Calu3 (cell line): Measurements from ENCODE around the gene MT1B. TPM values are rescaled to one million over a fixed set of nuclear protein-coding genes. Genes with fewer than 3 reads are reported as not detected.
A peak's percentile ranks its signal among the peaks of the same experiment; 100 is the strongest.
"Not testable (repeated sequence)": the region's sequence is repeated elsewhere in the genome, so short reads cannot be mapped to it uniquely, and the experiment has no call there.

Source experiments
- BruUV-seq: library from RNA; stranded (reverse); fragments of 400-500 nt; replicated peaks from 2 replicates; lab custom pipeline; 2021; lab: Mats Ljungman, UMichigan
- CTCF ChIA-PET: fragments of 300-600 bp; sonication (Branson Sonifier 250); formaldehyde crosslinking; loops from one replicate; lab custom pipeline; 2022; ENCODE audit warnings: antibody characterized with exemption; lab: Charles Lee
- DNase-seq: peaks from one replicate; pipeline ENCODE4 v3.0.0; 2022
- H3K27ac Mint-ChIP-seq: one replicate; pipeline ENCODE4 v1.8.0; 2022; ENCODE audit warnings: mixed read lengths; ENCODE audit not compliant: unreplicated experiment
- H3K27me3 Mint-ChIP-seq: one replicate; pipeline ENCODE4 v1.8.0; 2022; ENCODE audit warnings: mixed read lengths; ENCODE audit not compliant: unreplicated experiment
- H3K36me3 Mint-ChIP-seq: one replicate; pipeline ENCODE4 v1.8.0; 2022; ENCODE audit warnings: mild to moderate bottlenecking, moderate library complexity, mixed read lengths; ENCODE audit not compliant: insufficient read depth, unreplicated experiment
- H3K4me1 Mint-ChIP-seq: one replicate; pipeline ENCODE4 v1.8.0; 2022; ENCODE audit warnings: mild to moderate bottlenecking, low read depth, mixed read lengths; ENCODE audit not compliant: unreplicated experiment
- H3K4me3 Mint-ChIP-seq: one replicate; pipeline ENCODE4 v1.8.0; 2022; ENCODE audit warnings: mild to moderate bottlenecking, low read depth, moderate library complexity, mixed read lengths; ENCODE audit not compliant: unreplicated experiment
- H3K9me3 Mint-ChIP-seq: one replicate; pipeline ENCODE4 v1.8.0; 2022; ENCODE audit warnings: low read depth, mixed read lengths; ENCODE audit not compliant: unreplicated experiment
- CTCF ChIP-seq: fragments of 200-600 bp; IDR thresholded peaks from one replicate; pipeline ENCODE4 v1.8.0; 2022; ENCODE audit warnings: antibody characterized with exemption; ENCODE audit not compliant: unreplicated experiment
- intact Hi-C: fragments of 100-400 bp; cut with micrococcal nuclease; formaldehyde crosslinking; loops from one replicate; pipeline ENCODE4 v1.10.0; 2022; ENCODE audit not compliant: unreplicated experiment
- total RNA-seq: library from RNA; stranded (reverse); gene quantifications from 2 replicates; pipeline ENCODE4 v1.2.3, GENCODE V29; 2022

MT1B gene
- total RNA-seq, 1 experiment from 2014 or later: not detected

GRCh38 chr16:56662357-56663354 is 11.0 kb downstream of the MT1B start:
- Mint-ChIP-seq H3K27me3 (peaks cover 80% of the 10 kb centered on the region), H3K9me3 (no peaks in the 10 kb centered on the region), H3K4me3 (no peak overlapping the region), H3K27ac (no peak overlapping the region), H3K4me1 (no peaks in the 10 kb centered on the region), H3K36me3 (peaks cover 5% of the 10 kb centered on the region)
- DNase-seq: no peak
- no peak for TF ChIP-seq CTCF
- intact Hi-C loops: no loop called here
- CTCF ChIA-PET: interaction anchor here (0.6 kb wide), 2 partner anchors 17 to 38 kb away, joined by 4 to 5 read pairs; no protein-coding TSS in a partner anchor
- no TSS peak for BruUV-seq

- H3K4me1 Mint-ChIP-seq: no peaks in the 10 kb centered on the region
- no peak for DNase-seq
- TF ChIP-seq CTCF: no peak
- no TSS peak for BruUV-seq
- intact Hi-C loops: no loop called here
- no peaks in the 10 kb centered on the region for H3K36me3 Mint-ChIP-seq
- H3K27me3 Mint-ChIP-seq: peaks cover 98% of the 10 kb centered on the region
- CTCF ChIA-PET: no interaction called here
- no peaks in the 10 kb centered on the region for H3K9me3 Mint-ChIP-seq
- H3K4me3 Mint-ChIP-seq: no peak overlapping the region
- no peak overlapping the region for H3K27ac Mint-ChIP-seq
Measured at GRCh38 chr16:56664506-56664905, 12.8 kb downstream of the MT1B start.

DNA sequence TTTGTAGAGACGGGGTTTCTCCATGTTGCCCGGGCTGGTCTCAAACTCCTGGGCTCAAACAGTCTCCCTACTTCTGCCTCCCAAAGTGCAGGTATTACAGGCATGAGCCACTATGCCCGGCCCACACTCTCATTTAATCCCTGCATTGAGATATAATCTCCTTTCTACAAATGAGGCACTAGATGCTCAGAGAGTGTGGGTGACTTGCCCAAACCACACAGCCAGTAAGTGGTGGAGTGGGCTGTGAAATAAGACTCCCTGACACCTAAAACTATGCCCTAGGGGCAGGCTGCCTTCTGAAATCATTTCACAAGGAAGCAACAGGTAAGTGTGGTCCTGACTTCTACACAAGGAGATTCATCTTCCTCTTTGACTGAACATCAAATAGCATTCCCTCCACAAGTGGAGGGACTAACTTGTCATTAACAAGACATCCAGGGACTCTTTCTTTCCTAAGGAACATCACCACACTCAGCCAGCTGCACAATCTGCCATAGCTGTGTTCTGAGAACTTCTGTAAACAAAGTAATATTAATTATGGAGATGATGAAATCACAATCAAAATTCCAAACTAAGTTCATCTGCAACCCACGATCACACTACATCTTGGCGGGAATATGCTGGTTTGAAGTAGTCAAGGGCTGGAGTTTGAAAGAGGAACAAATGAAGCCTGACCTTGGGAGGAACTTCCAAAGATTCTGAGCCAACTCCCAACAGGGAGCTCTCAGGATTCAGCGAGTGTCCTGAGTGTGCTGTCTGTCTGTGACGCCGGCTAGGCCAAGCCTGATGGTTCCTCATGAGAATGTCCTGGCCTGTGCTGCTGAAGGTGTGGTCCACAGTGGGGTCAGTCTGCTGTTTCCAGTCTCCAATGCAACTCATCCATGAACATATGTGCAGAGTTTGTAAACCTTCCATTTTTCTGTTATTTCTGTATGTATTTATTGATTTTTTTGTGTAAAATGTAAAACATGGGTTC is 13.9 kb downstream of the MT1B start:
- H3K27ac Mint-ChIP-seq, H3K9me3 Mint-ChIP-seq, DNase-seq, H3K4me1 Mint-ChIP-seq, H3K4me3 Mint-ChIP-seq, intact Hi-C loops, H3K36me3 Mint-ChIP-seq, CTCF ChIA-PET, BruUV-seq: not testable (repeated sequence)
- H3K27me3 Mint-ChIP-seq: peaks cover 99% of the 10 kb centered on the region

DNA sequence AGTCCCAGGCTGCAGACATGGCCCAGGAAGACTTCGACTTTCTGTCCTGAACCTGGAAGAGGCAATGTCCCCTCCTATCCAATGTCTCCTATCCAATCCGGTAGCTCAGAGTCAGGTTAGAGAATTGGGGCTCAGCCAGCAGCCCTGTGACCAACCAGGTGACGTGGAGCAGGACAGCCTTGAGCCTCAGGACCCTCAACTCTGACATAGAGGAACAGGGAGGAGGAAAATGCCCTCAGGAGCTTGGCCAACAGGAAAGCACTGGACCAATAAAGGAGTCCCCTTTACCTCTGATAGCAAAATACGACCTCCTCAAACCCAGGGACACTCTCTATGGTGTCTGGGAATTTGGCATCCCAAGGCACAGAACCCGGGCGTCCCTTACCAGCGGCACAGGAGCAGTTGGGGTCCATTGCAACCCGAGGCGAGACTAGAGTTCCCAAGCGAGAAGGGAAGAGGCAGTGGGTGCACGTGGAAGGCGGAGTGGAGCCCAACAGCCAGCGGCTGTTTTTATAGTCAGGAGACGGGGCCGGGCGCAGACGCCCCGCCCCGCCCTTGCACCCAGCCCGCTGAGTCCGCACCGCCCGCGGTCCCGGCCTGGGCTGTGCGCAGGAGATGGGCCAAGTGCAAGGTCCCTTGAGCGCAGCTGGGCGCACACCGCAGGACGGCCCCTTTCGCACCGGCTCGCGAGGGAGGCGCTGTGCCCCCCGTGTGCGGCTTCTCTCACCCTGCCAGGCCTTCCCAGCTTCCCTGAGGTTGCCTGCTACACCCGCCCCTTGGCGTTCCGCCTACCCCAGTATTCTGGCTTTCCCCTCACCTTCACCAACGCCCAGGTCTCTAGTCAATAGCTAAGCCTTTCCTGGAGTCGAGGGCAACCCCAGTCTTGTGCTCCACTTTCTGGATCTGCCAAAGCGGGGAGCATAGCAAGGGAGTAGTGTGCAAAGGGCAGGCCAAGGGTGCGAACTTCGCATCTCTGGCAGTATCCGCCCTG is 16.2 kb downstream of the MT1B start, which contains the start of gene MT1G:
TSS of gene MT1G (minus strand) at position 485 of the 991 bp plus-strand sequence. CDS start at position 413, 72 bp downstream.
- Mint-ChIP-seq H3K9me3 (no peaks in the 10 kb centered on the region), H3K36me3 (no peaks in the 10 kb centered on the region), H3K4me3 (peak within 1 kb of the TSS; percentile 19), H3K27ac (no peak within 1 kb of the TSS), H3K4me1 (no peaks in the 10 kb centered on the region), H3K27me3 (peaks cover 100% of the 10 kb centered on the region)
- CTCF ChIA-PET: interaction anchor here (0.8 kb wide), 1 partner anchor 8 kb away, joined by 3 read pairs; no protein-coding TSS in a partner anchor
- no peak for TF ChIP-seq CTCF
- no TSS peak for BruUV-seq
- intact Hi-C loops: no loop called here
- no peak for DNase-seq
